ENCODE measurements around the gene HAND2. TPM values are rescaled to one million over a fixed set of nuclear protein-coding genes. Genes with fewer than 3 reads are reported as not detected.

Gene HAND2
- total RNA-seq, 3 donors from 2014 or later (not counting 1 experiment from before 2014, with no cell fraction given) = not detected

- Histone ChIP-seq H3K4me1 (ENCODE audit: control insufficient read depth, insufficient read depth, low read length) (peaks cover 38% of the 10 kb centered on the region), H3K36me3 (ENCODE audit: control insufficient read depth, insufficient read depth, low read length) (no peaks in the 10 kb centered on the region), H3K9me3 (ENCODE audit: control insufficient read depth, insufficient read depth, low read length) (peaks cover 7% of the 10 kb centered on the region), H3K27ac (ENCODE audit: low read length) (no peak overlapping the region), H3K4me3 (ENCODE audit: low read length) (no peak overlapping the region), H3K27me3 (ENCODE audit: control insufficient read depth, insufficient read depth, low read length) (peaks cover 74% of the 10 kb centered on the region)
- Mint-ChIP-seq H3K27ac (no peak overlapping the region), H3K4me1 (peaks cover 22 to 38% of the 10 kb centered on the region in 2 donors), H3K9me3 (no peaks in the 10 kb centered on the region), H3K27me3 (ENCODE audit: low read depth in 2 of 2) (peaks cover 66 to 71% of the 10 kb centered on the region in 2 donors), H3K36me3 (no peaks in the 10 kb centered on the region), H3K4me3 (peak overlapping the region; percentile 75)
- WGBS (ENCODE audit: insufficient coverage) = 26% methylated on average over 23 of the region's 27 CpGs
- no peak for DNase-seq
- ATAC-seq = no peak
- intact Hi-C loops (cut with micrococcal nuclease) = no loop called here
- TF ChIP-seq, protein P1, sequence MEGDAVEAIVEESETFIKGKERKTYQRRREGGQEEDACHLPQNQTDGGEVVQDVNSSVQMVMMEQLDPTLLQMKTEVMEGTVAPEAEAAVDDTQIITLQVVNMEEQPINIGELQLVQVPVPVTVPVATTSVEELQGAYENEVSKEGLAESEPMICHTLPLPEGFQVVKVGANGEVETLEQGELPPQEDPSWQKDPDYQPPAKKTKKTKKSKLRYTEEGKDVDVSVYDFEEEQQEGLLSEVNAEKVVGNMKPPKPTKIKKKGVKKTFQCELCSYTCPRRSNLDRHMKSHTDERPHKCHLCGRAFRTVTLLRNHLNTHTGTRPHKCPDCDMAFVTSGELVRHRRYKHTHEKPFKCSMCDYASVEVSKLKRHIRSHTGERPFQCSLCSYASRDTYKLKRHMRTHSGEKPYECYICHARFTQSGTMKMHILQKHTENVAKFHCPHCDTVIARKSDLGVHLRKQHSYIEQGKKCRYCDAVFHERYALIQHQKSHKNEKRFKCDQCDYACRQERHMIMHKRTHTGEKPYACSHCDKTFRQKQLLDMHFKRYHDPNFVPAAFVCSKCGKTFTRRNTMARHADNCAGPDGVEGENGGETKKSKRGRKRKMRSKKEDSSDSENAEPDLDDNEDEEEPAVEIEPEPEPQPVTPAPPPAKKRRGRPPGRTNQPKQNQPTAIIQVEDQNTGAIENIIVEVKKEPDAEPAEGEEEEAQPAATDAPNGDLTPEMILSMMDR (IDR thresholded peaks at IDR 0.05) = no peak
Observed at GRCh38 chr4:173507471-173508385, 22.3 kb downstream of the HAND2 start.

DNA sequence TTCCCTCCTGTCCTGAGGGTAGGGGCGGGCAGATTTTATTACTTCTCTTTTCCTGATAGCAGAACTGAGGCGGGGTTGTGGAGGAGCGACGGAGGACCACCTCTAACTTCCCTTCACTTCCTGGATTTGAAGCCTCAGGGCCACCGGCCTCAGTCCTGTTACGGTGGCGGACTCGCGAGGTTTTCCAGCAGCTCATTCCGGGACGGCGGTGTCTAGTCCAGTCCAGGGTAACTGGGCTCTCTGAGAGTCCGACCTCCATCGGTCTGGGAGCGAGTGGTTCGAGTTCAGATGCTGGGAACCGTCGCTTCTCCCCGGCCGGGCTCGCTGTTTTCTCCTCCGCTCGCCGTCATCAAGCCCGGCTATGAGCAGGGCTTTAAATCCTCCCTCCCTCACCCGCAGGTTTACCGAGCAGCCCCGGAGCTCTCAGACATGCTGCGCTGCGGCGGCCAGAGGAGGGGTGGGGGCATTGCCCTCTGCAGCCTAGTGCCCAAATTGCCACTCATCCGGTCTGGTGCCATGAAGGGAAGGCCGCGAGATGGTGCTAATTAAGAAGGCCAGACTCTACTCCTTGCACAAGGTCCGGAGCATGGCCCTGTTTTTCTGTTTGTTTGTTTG is 23.3 kb downstream of the HAND2 start:
- 5% methylated on average over 34 of the region's 35 CpGs for WGBS (ENCODE audit: insufficient coverage)
- Histone ChIP-seq H3K27ac (ENCODE audit: low read length) (no peak overlapping the region), H3K4me1 (ENCODE audit: control insufficient read depth, insufficient read depth, low read length) (peaks cover 38% of the 10 kb centered on the region), H3K27me3 (ENCODE audit: control insufficient read depth, insufficient read depth, low read length) (peaks cover 74% of the 10 kb centered on the region), H3K36me3 (ENCODE audit: control insufficient read depth, insufficient read depth, low read length) (no peaks in the 10 kb centered on the region), H3K4me3 (ENCODE audit: low read length) (peak overlapping the region; percentile 4), H3K9me3 (ENCODE audit: control insufficient read depth, insufficient read depth, low read length) (peaks cover 7% of the 10 kb centered on the region)
- intact Hi-C loops (cut with micrococcal nuclease) = no loop called here
- Mint-ChIP-seq H3K4me3 (peak overlapping the region; percentile 75), H3K27ac (no peak overlapping the region), H3K4me1 (peaks cover 22 to 38% of the 10 kb centered on the region in 2 donors), H3K36me3 (no peaks in the 10 kb centered on the region), H3K27me3 (ENCODE audit: low read depth in 2 of 2) (peaks cover 65 to 66% of the 10 kb centered on the region in 2 donors), H3K9me3 (no peaks in the 10 kb centered on the region)
- DNase-seq (peak in 1 of 2 donors; percentile 14), ATAC-seq (peak in 2 of 3 donors; percentile 31 to 72)
- TF ChIP-seq, protein P1 (IDR thresholded peaks at IDR 0.05) = no peak

- ATAC-seq = peak in 2 of 3 donors; percentile 38 to 44
- H3K9me3 Mint-ChIP-seq = no peaks in the 10 kb centered on the region
- Histone ChIP-seq H3K36me3 (ENCODE audit: control insufficient read depth, insufficient read depth, low read length) (no peaks in the 10 kb centered on the region), H3K27me3 (ENCODE audit: control insufficient read depth, insufficient read depth, low read length) (peaks cover 81% of the 10 kb centered on the region), H3K4me1 (ENCODE audit: control insufficient read depth, insufficient read depth, low read length) (peaks cover 44% of the 10 kb centered on the region), H3K4me3 (ENCODE audit: low read length) (no peak overlapping the region), H3K27ac (ENCODE audit: low read length) (no peak overlapping the region), H3K9me3 (ENCODE audit: control insufficient read depth, insufficient read depth, low read length) (peaks cover 12% of the 10 kb centered on the region)
- H3K27ac Mint-ChIP-seq = no peak overlapping the region
- 3% methylated on average over 8 of the region's 9 CpGs for WGBS (ENCODE audit: insufficient coverage)
- peaks cover 22 to 45% of the 10 kb centered on the region in 2 donors for H3K4me1 Mint-ChIP-seq
- TF ChIP-seq, protein P1 (IDR thresholded peaks at IDR 0.05) = no peak
- peaks cover 67 to 70% of the 10 kb centered on the region in 2 donors for H3K27me3 Mint-ChIP-seq (ENCODE audit: low read depth in 2 of 2)
- intact Hi-C loops (cut with micrococcal nuclease) = no loop called here
- H3K4me3 Mint-ChIP-seq = peak overlapping the region; percentile 75
- peak in 1 of 2 donors; percentile 63 for DNase-seq
- H3K36me3 Mint-ChIP-seq = no peaks in the 10 kb centered on the region
Observed at GRCh38 chr4:173505924-173506518, 24.0 kb downstream of the HAND2 start.

All from natural killer cell (primary cell).